ENCODE measurements around the gene ADAM12.

DNA sequence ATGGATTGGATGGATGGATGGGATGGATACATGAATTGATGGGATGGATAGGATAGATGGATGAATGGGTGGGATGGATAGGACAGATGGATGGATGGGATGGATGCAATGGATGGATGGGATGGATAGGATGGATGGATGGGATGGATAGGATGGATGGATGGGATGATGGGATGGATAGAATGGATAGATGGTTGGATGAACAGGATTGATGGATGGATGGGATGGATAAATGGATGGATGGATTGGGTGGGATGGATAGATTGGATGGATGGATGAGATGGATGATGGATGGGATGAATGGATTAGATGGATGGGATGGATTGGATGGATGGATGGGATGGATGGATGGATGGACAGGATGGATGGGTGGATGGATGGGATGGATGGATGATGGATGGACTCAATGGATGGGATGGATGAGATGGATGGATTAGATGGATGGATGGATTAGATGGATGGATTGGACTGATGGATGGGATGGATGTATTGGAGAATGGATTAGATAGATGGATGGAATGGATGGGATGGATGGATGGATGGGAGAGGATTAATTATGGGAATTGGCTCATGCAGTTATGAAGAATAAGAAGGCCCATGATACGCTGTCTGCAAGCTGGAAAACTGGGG is 136.4 kb downstream of the ADAM12 start:
- TF ChIP-seq POLR2AphosphoS5 (IDR thresholded peaks at IDR 0.05) (no peak), POLR2A (IDR thresholded peaks at IDR 0.05) (no peak)
- TF ChIP-seq, protein P1, sequence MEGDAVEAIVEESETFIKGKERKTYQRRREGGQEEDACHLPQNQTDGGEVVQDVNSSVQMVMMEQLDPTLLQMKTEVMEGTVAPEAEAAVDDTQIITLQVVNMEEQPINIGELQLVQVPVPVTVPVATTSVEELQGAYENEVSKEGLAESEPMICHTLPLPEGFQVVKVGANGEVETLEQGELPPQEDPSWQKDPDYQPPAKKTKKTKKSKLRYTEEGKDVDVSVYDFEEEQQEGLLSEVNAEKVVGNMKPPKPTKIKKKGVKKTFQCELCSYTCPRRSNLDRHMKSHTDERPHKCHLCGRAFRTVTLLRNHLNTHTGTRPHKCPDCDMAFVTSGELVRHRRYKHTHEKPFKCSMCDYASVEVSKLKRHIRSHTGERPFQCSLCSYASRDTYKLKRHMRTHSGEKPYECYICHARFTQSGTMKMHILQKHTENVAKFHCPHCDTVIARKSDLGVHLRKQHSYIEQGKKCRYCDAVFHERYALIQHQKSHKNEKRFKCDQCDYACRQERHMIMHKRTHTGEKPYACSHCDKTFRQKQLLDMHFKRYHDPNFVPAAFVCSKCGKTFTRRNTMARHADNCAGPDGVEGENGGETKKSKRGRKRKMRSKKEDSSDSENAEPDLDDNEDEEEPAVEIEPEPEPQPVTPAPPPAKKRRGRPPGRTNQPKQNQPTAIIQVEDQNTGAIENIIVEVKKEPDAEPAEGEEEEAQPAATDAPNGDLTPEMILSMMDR (IDR thresholded peaks at IDR 0.05) = peak in 1 of 2 donors; percentile 4

All from suprapubic skin (tissue), 4 donors.